Activated naive CD4-positive, alpha-beta T cell treated with anti-CD3 and anti-CD28 coated beads, Interleukin-2, amount 50 U/mL, for 72 hours (primary cell): ENCODE results near the gene PDE11A. TPM values are rescaled to one million over a fixed set of nuclear protein-coding genes. Genes with fewer than 3 reads are reported as not detected.
A peak's percentile ranks its signal among the peaks of the same experiment; 100 is the strongest.

Experiments
- ATAC-seq, 2 donors: fragments of 150-1000 bp; cut with Tn5 transposase; 2 replicates each; pipeline ENCODE4 v1.10.0; 2021; ENCODE audit warnings: mild to moderate bottlenecking in 2 of 2, moderate library complexity in 2 of 2
- DNase-seq, 2 donors: peaks; one replicate each; pipeline ENCODE4 v3.0.0; 2021 to 2022; ENCODE audit warnings: low spot score in 2 of 2
- H3K27ac Mint-ChIP-seq, 2 donors: one replicate each; pipeline ENCODE4 v1.8.0; 2022; ENCODE audit warnings: mild to moderate bottlenecking in 2 of 2, mixed read lengths in 2 of 2
- H3K36me3 Mint-ChIP-seq, 2 donors: one replicate each; pipeline ENCODE4 v1.8.0; 2022; ENCODE audit warnings: mixed read lengths in 2 of 2
- H3K9me3 Mint-ChIP-seq, 2 donors: one replicate each; pipeline ENCODE4 v1.8.0; 2022; ENCODE audit warnings: mixed read lengths in 2 of 2
- total RNA-seq, 2 donors: library from RNA; stranded (reverse); gene quantifications; one replicate each; pipeline ENCODE4 v1.2.3, GENCODE V29; 2022

PDE11A gene
- total RNA-seq, 2 donors from 2014 or later: not detected

DNA sequence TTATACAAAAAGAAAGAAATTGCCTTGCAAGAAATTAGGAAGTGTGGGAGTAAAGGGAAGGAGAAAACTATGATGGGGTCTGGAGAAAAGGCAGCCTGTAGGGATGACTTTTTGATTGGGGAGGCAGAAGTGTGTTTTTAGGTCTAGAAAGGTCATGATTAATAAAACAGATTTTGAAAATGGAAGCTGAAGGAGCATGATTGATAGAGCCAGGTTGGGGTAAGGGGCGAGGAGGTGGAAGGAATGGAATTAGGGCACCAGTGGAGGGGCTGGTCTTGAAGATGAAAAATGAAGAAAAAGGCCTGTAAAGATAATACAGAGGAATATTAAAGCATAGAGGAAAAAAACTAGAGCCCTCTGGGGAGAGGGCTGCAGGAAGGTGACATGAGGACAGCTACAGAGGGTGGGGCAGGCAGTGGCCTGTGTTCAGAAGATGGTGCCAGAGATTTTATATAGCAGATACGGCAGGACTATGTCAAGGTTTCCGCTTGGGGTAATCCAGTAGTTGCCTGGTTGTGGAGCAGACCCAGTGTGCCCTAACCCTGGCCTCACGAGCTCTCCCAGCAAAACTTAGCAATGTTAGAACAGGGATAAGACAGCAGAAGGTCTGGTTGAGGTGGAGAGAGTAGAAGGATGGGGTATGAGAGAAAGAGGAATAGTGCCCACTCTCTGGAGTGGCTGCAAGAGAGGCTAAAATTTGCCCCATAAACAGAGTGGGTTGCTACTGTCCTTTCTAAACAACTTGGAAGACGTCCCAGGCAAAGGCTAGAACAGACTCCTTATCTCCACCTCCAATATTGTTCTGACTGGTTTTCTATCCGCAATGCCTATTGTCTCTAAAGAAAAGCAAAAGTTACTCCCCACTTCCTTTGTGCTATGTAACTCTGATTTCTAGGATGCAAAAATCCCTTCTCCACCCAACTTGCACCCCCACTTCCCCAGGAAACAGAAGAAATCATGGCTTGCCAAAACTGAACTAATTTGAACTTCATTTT is 392.7 kb downstream of the PDE11A start:
- no peaks in the 10 kb centered on the region for H3K36me3 Mint-ChIP-seq
- ATAC-seq (no peak), DNase-seq (no peak)
- H3K27ac Mint-ChIP-seq: no peak overlapping the region
- no peaks in the 10 kb centered on the region for H3K9me3 Mint-ChIP-seq

GRCh38 chr2:177678939-177679338 is 393.6 kb downstream of the PDE11A start:
- DNase-seq (no peak), ATAC-seq (no peak)
- Mint-ChIP-seq H3K9me3 (no peaks in the 10 kb centered on the region), H3K36me3 (no peaks in the 10 kb centered on the region), H3K27ac (no peak overlapping the region)

DNA sequence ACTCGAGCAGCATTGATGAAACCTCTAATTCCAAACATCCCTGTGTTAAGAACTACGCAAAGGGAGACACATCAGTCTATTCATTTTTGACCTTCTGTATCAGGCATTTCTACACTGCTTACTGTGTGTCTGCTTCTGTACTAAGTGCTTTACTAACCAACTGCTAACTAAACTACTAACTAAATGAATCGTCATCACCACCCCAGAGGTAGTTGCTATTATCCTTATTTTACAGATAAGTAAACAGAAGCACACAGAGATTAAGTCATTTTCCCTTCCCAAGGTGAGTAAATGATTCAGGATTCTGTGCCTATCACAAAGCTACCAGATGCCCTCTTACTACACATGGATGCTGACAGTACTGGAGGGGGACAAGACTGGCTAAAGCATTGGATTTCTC is 395.9 kb downstream of the PDE11A start:
- Mint-ChIP-seq H3K9me3 (no peaks in the 10 kb centered on the region), H3K27ac (no peak overlapping the region), H3K36me3 (no peaks in the 10 kb centered on the region)
- DNase-seq: no peak
- ATAC-seq: no peak

DNA sequence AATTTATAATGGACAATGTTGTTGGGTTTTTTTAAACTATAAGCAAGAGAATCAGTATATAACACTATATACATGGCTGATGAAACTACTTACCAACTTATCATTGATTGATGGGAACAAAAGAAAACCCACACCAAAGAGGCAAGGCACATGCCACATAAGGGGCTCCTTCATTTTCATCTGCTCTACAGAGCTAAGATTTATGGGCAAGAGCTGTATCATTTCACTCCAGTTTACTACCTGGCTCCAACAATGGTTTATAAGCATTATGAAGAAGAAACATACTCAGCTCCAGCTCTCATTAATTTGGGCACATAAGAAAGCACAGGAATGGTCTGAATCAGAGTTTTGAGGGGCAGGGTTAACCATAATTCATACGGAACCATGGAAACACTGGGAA is 396.8 kb downstream of the PDE11A start:
- Mint-ChIP-seq H3K9me3 (no peaks in the 10 kb centered on the region), H3K27ac (no peak overlapping the region), H3K36me3 (no peaks in the 10 kb centered on the region)
- ATAC-seq: no peak
- no peak for DNase-seq

DNA sequence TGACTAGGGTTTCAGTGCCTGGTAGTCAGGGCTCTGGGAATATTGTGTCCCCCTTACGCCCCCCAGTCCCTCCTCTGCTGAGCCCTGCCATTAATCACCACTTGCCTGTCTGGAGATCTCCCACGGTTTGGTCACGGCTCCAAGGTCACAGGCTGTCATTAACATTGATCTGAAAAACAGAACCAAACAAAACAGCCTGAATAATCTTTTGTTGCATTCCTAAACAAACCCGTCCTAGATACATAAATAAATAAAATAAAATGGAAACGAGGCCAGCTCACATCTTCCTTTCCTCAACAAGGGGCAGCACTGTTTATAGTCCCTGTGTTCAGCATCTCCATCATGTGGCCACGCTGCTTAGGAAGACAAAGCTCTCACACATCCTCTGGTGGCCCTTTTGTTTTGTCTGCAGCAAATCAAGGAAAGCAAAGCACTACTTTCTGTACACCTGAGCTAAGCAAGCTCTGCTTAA is 397.2 kb downstream of the PDE11A start:
- no peaks in the 10 kb centered on the region for H3K9me3 Mint-ChIP-seq
- H3K36me3 Mint-ChIP-seq: no peaks in the 10 kb centered on the region
- ATAC-seq (no peak), DNase-seq (no peak)
- no peak overlapping the region for H3K27ac Mint-ChIP-seq

DNA sequence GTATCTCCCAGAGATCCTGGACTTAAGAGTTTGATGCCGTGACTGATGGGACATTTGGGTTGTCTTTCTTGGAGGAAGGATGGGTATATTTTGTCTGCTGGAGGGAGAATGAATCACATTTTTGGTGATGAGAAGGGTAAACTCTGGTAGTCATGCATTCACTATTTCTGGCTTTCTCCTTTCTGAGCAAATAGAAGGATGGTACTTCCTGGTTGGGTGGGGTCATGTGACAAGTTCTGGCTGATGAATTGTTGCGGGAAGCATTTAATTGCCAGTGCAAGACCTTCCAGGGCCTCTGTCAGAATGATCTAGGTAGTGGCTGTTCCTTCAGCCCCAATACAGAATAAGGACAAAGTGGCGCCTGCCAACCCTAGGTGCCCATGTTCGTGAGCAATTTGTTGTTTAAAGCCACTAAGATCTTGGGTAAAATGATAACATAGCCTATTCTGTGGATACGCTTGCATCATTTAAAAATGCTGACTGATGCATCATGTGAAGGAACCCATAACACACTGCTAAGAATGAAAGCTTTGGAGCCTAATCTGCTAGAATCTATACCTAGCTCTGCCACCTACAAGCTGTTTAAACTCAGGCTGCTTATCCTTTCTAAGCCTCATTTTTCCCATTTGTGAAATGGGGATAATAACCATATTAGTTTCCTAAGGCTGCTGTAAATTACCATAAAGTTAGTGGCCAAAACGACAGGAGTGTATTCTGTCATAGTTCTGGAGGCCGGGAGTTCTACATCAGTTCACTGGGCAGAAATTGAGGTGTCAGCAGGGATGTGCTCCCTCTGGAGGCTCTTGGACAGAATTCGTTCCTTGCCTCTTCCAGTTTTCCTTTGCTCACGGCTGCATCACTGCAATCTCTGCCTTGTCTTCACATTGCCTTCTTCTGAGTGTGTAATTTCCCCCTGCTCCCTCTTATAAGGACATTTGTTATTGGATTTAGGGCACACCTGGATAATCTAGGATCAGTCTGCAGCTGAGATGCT is 398.7 kb downstream of the PDE11A start:
- ATAC-seq (no peak), DNase-seq (no peak)
- no peak overlapping the region for H3K27ac Mint-ChIP-seq
- H3K36me3 Mint-ChIP-seq: no peaks in the 10 kb centered on the region
- H3K9me3 Mint-ChIP-seq: no peaks in the 10 kb centered on the region

DNA sequence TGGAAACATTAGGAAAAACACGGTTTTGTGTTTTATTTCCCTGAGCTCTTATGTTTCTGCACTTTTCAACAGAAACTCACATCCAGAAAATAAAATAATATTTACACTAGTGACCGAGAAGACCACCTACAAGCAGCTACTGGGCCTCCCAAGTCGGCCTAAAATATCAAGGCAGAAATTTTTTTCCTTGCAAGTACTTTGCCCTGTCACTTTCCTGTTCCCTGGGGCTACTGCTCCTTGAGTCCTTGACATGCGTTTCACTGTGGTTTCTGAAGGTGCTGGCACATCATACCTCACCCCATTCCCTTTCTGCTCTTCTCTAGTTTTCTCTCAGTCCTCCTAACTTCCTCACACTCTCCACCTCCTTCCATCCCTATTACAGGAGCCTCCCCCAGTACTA is 400.9 kb downstream of the PDE11A start:
- H3K9me3 Mint-ChIP-seq: no peaks in the 10 kb centered on the region
- no peak overlapping the region for H3K27ac Mint-ChIP-seq
- H3K36me3 Mint-ChIP-seq: no peaks in the 10 kb centered on the region
- ATAC-seq (no peak), DNase-seq (no peak)

GRCh38 chr2:177670791-177671535 is 401.6 kb downstream of the PDE11A start:
- Mint-ChIP-seq H3K36me3 (no peaks in the 10 kb centered on the region), H3K27ac (peak overlapping the region in 1 of 2 donors; percentile 3), H3K9me3 (no peaks in the 10 kb centered on the region)
- ATAC-seq (peak in 1 of 2 donors; percentile 91), DNase-seq (no peak)

DNA sequence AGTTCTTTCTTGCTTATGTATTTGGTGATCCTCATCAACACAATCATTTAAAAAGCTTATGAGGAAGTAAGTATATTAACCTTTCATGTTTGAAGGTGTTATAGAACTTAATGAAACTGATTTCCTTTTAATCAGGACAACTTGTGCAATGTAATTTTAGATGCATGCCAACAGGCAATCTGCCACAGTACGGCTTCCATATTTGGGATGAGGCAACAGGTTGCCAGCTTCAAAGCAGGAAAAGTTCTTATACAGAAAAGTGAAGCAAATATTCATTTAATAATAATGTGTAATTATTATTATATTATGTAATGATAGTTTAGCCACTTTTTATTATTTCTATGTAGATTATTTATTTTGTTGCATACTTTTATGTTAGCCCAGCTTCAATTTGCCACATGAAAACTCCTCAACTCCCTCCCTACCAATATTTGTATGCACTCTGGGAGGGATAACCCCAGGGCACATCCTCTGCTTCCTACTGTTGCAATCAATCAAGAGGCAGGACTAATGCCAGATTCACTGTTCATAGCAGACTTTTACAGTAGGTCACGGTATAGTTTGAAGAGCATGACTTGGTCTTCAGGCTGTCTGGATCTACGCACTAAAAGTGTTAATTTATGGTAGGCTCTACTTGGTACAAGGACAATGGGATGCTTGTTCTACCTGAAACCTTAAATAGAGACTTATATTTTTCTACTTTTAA is 402.8 kb downstream of the PDE11A start:
- DNase-seq (no peak), ATAC-seq (no peak)
- H3K9me3 Mint-ChIP-seq: no peaks in the 10 kb centered on the region

DNA sequence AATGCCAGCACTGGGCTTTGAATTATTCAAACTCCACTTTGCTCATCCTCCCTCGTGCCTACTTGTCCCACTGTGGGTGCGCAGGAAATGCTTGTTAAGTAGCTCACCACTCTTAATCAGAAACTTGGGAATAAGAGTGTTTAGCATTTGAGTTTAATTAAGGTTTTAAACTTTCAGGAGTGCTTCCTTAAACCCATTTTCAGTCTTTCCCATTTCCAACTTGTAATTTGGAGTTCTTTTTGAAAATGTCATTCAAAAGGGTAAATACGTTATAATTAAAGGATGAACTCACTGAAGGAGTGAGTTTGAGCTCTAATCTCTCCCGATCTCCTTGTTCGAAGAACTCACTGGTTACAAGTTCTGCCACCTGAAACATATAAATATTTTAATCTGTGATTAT is 403.4 kb downstream of the PDE11A start:
- Mint-ChIP-seq H3K36me3 (no peaks in the 10 kb centered on the region), H3K9me3 (no peaks in the 10 kb centered on the region), H3K27ac (no peak overlapping the region)
- DNase-seq (no peak), ATAC-seq (no peak)

More for the DNA sequence above, 402.8 kb downstream of the PDE11A start:
- Mint-ChIP-seq H3K36me3 (no peaks in the 10 kb centered on the region), H3K27ac (no peak overlapping the region)

DNA sequence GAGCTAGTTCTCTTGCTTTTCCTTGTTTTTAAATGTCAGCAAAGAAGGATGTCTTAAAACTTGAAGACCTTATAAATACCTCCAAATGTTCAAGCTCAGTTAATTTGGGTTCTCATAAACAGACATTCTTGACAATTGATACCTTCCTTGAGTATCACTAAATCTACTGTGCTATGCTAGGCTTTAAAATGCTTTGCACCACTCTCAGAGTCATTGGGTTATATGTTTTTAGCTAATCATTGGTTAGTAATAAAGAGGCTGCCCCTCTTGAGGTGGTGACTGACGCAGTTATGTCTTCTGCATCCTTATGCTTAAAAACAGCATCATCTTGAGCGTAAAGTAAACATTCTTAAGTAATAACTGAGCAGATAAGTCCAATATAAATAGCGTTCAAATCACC is 404.0 kb downstream of the PDE11A start:
- no peak for DNase-seq
- no peak for ATAC-seq
- no peaks in the 10 kb centered on the region for H3K36me3 Mint-ChIP-seq
- H3K27ac Mint-ChIP-seq: no peak overlapping the region
- H3K9me3 Mint-ChIP-seq: no peaks in the 10 kb centered on the region

DNA sequence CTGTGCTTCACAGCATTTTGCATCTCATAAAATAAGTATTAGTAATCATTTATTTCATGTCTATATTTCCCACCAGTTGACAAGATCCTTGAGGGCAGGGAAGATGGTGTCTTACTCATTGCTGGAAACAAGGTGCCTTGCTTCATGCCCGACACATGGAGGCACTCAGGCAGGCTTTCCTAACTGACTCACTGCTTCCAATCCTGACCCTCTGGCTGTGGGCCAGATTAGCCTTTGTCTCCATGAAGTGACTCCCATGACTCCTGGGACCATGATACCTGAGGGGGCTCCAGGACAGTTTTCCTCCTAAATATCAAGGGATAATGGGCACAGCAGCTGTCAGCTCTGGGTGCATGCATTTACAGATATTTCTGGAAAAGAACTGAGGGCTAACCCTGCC is 405.0 kb downstream of the PDE11A start:
- no peaks in the 10 kb centered on the region for H3K36me3 Mint-ChIP-seq
- no peak for DNase-seq
- no peak overlapping the region for H3K27ac Mint-ChIP-seq
- H3K9me3 Mint-ChIP-seq: no peaks in the 10 kb centered on the region
- no peak for ATAC-seq

GRCh38 chr2:177666408-177666807 is 406.2 kb downstream of the PDE11A start:
- ATAC-seq: peak in 1 of 2 donors; percentile 66
- Mint-ChIP-seq H3K36me3 (no peaks in the 10 kb centered on the region), H3K9me3 (no peaks in the 10 kb centered on the region), H3K27ac (no peak overlapping the region)
- no peak for DNase-seq

GRCh38 chr2:177665948-177666347 is 406.6 kb downstream of the PDE11A start:
- DNase-seq (no peak), ATAC-seq (no peak)
- Mint-ChIP-seq H3K36me3 (no peaks in the 10 kb centered on the region), H3K9me3 (no peaks in the 10 kb centered on the region), H3K27ac (no peak overlapping the region)

DNA sequence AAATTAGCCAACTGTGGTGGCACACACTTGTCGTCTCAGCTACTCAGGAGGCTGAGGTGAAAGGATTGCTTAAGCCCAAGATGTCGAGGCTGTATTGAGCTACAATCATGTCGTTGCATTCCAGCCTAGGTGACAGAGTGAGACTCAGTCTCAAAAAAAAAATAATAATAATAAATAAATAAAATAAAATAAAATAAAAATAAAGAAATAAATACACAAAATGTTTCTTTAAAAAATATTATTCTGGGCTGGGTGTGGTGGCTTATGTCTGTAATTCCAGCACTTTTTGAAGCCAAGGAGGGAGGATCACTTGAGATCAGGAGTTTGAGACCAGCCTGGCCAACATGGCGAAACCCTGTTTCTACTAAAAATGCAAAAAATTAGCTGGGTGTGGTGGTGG is 407.2 kb downstream of the PDE11A start:
- H3K9me3 Mint-ChIP-seq: no peaks in the 10 kb centered on the region
- no peaks in the 10 kb centered on the region for H3K36me3 Mint-ChIP-seq
- no peak overlapping the region for H3K27ac Mint-ChIP-seq
- no peak for ATAC-seq
- no peak for DNase-seq

GRCh38 chr2:177662895-177663294 is 409.7 kb downstream of the PDE11A start:
- Mint-ChIP-seq H3K36me3 (no peaks in the 10 kb centered on the region), H3K9me3 (no peaks in the 10 kb centered on the region), H3K27ac (no peak overlapping the region)
- ATAC-seq (no peak), DNase-seq (no peak)
